HepG2 (cell line): Measurements from ENCODE around the gene RMRP. TPM values are rescaled to one million over a fixed set of nuclear protein-coding genes. Genes with fewer than 3 reads are reported as not detected.

ENCODE experiments used
- ELF3 ChIP-seq: IDR thresholded peaks from 2 replicates; pipeline ENCODE4 v1.6.1; 2016; ENCODE audit warnings: missing genetic modification reagents, missing compliant biosample characterization
- IRF2 ChIP-seq: IDR thresholded peaks from 2 replicates; pipeline ENCODE4 v1.6.1; 2018; ENCODE audit warnings: missing genetic modification reagents, missing compliant biosample characterization
- MED1 ChIP-seq: sonication (generic); formaldehyde crosslinking; IDR thresholded peaks from 2 replicates; pipeline ENCODE4 v1.4.0; 2020; ENCODE audit warnings: missing genetic modification reagents
- MYNN ChIP-seq: sonication (generic); formaldehyde crosslinking; IDR thresholded peaks from 2 replicates; pipeline ENCODE4 v1.4.0; 2020; ENCODE audit warnings: mild to moderate bottlenecking, low read depth, missing genetic modification reagents
- NFIB ChIP-seq: sonication (generic); formaldehyde crosslinking; IDR thresholded peaks from 2 replicates; pipeline ENCODE4 v1.9.0; 2021; ENCODE audit warnings: missing genetic modification reagents, mild to moderate bottlenecking, borderline replicate concordance
- NRL ChIP-seq: sonication (generic); formaldehyde crosslinking; IDR thresholded peaks from 2 replicates; pipeline ENCODE4 v1.5.0; 2020; ENCODE audit warnings: missing genetic modification reagents, mild to moderate bottlenecking, moderate library complexity, borderline replicate concordance
- PHF20 ChIP-seq: sonication (generic); formaldehyde crosslinking; IDR thresholded peaks from 2 replicates; pipeline ENCODE4 v1.5.0; 2020; ENCODE audit warnings: mild to moderate bottlenecking, missing genetic modification reagents
- PHF21A ChIP-seq: sonication (generic); formaldehyde crosslinking; IDR thresholded peaks from 2 replicates; pipeline ENCODE4 v1.5.0; 2020; ENCODE audit warnings: mild to moderate bottlenecking, missing genetic modification reagents
- PPARG ChIP-seq: conservative IDR thresholded peaks from 2 replicates; pipeline ENCODE4 v1.6.1; 2016; ENCODE audit warnings: missing biosample characterization, missing genetic modification reagents
- PRMT3 ChIP-seq: sonication (generic); formaldehyde crosslinking; IDR thresholded peaks from 2 replicates; pipeline ENCODE4 v1.8.1; 2022; ENCODE audit warnings: low read depth, mild to moderate bottlenecking, moderate library complexity, missing genetic modification reagents, borderline replicate concordance
- RBM22 ChIP-seq: fragments of 200-400 bp; formaldehyde crosslinking; optimal IDR thresholded peaks from 2 replicates; pipeline ENCODE3; 2017; ENCODE audit warnings: mild to moderate bottlenecking, low read length, moderate library complexity
- RFX5 ChIP-seq: IDR thresholded peaks from 2 replicates; pipeline ENCODE4 v1.6.1; 2011; ENCODE audit warnings: low read depth, low read length, improper control_type of control experiment
- THAP11 ChIP-seq: IDR thresholded peaks from 2 replicates; pipeline ENCODE4 v1.6.1; 2016; ENCODE audit warnings: missing biosample characterization, missing genetic modification reagents
- THYN1 ChIP-seq: sonication (generic); formaldehyde crosslinking; IDR thresholded peaks from 2 replicates; pipeline ENCODE4 v1.8.1; 2023; ENCODE audit warnings: low read depth, mild to moderate bottlenecking, moderate library complexity, missing genetic modification reagents, borderline replicate concordance
- ZNF557 ChIP-seq: sonication (generic); formaldehyde crosslinking; IDR thresholded peaks from 2 replicates; pipeline ENCODE4 v1.4.0; 2020; ENCODE audit warnings: missing genetic modification reagents
- ZNF747 ChIP-seq: sonication (generic); formaldehyde crosslinking; IDR thresholded peaks from 2 replicates; pipeline ENCODE4 v1.8.1; 2023; ENCODE audit warnings: missing genetic modification reagents, mild to moderate bottlenecking, borderline replicate concordance
- ZSCAN9 ChIP-seq: IDR thresholded peaks from 2 replicates; pipeline ENCODE4 v1.6.1; 2016; ENCODE audit warnings: borderline replicate concordance
- polyA plus RNA-seq, 8 experiments: library from polyadenylated mRNA; depleted of rRNA in 3 of 8; stranded (reverse) in 7 of 8; unstranded in 1 of 8; fragments of >200 nt; fragmentation: Illumina TruSeq in 4 of 8; extraction: Trizol in 4 of 8; gene quantifications; 2 replicates each; pipeline versions ENCODE4 v1.2.1 to v1.2.3, GENCODE V29; 2011 to 2016; ENCODE audit warnings: low read depth in 4 of 8, missing spikeins in 1 of 8, mixed read lengths in 1 of 8; ENCODE audit not compliant: insufficient read depth in 1 of 8
- total RNA-seq, 5 experiments: library from RNA; depleted of rRNA; stranded (reverse); fragments of >200 nt; fragmentation: Illumina TruSeq; extraction: Trizol; gene quantifications; 2 replicates each; pipeline ENCODE4 v1.2.3, GENCODE V29; 2016; ENCODE audit warnings: low read depth in 1 of 5
- TF ChIP-seq, protein P1 (sequence below): sonication (generic); formaldehyde crosslinking; IDR thresholded peaks from 2 replicates; pipeline ENCODE4 v1.8.0; 2022; ENCODE audit warnings: missing genetic modification reagents, low read depth, mild to moderate bottlenecking, borderline replicate concordance
- TF ChIP-seq, protein P2 (sequence below): sonication (generic); formaldehyde crosslinking; IDR thresholded peaks from 2 replicates; pipeline ENCODE4 v1.5.1; 2020; ENCODE audit warnings: missing genetic modification reagents, mild to moderate bottlenecking, borderline replicate concordance
- TF ChIP-seq, protein P3 (sequence below): sonication (generic); formaldehyde crosslinking; IDR thresholded peaks from 2 replicates; pipeline ENCODE4 v1.4.0; 2020; ENCODE audit warnings: missing genetic modification reagents
- TF ChIP-seq, protein P4 (sequence below): sonication (generic); formaldehyde crosslinking; IDR thresholded peaks from 2 replicates; pipeline ENCODE4 v1.8.0; 2022; ENCODE audit warnings: missing genetic modification reagents, mild to moderate bottlenecking, inconsistent platforms, borderline replicate concordance

The RMRP gene
- total and polyA plus RNA-seq, 2 of the 13 experiments (the other 11 are each of a cell fraction or from before 2014, with no cell fraction given) = 51.4 to 4,025 TPM

DNA sequence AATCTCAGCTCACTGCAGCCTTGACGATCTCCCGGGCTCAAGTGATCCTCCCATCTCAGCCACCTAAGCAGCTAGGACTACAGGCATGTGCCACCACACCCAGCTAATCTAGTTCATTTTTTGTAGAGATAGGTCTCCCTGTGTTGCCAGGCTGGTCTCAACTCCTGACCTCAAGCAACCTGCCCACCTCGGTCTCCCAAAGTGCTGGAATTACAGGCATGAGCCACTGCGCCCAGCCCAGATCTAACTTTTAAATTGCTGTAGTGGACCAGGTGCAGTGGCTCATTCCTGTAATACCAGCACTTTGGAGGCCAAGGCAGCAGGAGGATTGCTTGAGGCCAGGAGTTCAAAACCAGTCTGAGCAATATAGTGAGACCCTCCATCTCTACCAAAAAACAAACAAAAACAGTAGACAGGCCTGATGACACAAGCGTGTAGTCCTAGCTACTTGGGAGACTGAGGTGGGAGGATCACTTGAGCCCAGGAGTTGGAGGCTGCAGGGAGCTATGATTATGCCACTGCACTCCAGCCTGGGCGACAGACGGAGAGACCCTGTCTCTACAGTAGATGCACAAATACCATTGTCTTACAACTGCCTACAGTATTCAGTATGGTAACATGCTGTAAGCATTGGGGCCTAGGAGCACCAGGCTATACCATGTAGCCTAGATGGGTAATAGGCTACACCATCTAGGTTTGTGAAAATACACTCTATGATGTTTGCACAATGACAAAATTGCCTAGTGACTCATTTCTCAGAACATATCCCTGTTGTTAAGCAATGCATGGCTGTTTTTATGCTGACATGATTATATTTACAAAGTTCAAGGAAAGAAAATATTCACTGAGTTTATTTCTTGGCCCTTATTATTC, 5.6 kb downstream of the RMRP start (continued):
- TF ChIP-seq ZNF747 (CRISPR knock-in tag) = no peak
- TF ChIP-seq RBM22 = no peak
- no peak for TF ChIP-seq THYN1
- TF ChIP-seq, protein P1, sequence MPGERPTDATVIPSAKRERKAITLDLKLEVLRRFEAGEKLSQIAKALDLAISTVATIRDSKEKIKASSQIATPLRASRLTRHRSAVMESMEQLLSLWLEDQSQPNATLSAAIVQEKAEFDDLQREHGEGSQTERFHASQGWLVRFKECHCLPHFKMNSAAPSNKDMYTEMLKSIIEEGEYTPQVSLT (CRISPR knock-in tag) = no peak
- TF ChIP-seq MED1 (CRISPR knock-in tag) = peak; percentile 44; the same call in 1 of the 2 replicates
- peak; percentile 59; the same call in 1 of the 2 replicates for TF ChIP-seq THAP11
- no peak for TF ChIP-seq PRMT3
- TF ChIP-seq, protein P2, sequence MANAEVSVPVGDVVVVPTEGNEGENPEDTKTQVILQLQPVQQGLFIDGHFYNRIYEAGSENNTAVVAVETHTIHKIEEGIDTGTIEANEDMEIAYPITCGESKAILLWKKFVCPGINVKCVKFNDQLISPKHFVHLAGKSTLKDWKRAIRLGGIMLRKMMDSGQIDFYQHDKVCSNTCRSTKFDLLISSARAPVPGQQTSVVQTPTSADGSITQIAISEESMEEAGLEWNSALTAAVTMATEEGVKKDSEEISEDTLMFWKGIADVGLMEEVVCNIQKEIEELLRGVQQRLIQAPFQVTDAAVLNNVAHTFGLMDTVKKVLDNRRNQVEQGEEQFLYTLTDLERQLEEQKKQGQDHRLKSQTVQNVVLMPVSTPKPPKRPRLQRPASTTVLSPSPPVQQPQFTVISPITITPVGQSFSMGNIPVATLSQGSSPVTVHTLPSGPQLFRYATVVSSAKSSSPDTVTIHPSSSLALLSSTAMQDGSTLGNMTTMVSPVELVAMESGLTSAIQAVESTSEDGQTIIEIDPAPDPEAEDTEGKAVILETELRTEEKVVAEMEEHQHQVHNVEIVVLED (CRISPR knock-in tag) = no peak
- TF ChIP-seq, protein P3, sequence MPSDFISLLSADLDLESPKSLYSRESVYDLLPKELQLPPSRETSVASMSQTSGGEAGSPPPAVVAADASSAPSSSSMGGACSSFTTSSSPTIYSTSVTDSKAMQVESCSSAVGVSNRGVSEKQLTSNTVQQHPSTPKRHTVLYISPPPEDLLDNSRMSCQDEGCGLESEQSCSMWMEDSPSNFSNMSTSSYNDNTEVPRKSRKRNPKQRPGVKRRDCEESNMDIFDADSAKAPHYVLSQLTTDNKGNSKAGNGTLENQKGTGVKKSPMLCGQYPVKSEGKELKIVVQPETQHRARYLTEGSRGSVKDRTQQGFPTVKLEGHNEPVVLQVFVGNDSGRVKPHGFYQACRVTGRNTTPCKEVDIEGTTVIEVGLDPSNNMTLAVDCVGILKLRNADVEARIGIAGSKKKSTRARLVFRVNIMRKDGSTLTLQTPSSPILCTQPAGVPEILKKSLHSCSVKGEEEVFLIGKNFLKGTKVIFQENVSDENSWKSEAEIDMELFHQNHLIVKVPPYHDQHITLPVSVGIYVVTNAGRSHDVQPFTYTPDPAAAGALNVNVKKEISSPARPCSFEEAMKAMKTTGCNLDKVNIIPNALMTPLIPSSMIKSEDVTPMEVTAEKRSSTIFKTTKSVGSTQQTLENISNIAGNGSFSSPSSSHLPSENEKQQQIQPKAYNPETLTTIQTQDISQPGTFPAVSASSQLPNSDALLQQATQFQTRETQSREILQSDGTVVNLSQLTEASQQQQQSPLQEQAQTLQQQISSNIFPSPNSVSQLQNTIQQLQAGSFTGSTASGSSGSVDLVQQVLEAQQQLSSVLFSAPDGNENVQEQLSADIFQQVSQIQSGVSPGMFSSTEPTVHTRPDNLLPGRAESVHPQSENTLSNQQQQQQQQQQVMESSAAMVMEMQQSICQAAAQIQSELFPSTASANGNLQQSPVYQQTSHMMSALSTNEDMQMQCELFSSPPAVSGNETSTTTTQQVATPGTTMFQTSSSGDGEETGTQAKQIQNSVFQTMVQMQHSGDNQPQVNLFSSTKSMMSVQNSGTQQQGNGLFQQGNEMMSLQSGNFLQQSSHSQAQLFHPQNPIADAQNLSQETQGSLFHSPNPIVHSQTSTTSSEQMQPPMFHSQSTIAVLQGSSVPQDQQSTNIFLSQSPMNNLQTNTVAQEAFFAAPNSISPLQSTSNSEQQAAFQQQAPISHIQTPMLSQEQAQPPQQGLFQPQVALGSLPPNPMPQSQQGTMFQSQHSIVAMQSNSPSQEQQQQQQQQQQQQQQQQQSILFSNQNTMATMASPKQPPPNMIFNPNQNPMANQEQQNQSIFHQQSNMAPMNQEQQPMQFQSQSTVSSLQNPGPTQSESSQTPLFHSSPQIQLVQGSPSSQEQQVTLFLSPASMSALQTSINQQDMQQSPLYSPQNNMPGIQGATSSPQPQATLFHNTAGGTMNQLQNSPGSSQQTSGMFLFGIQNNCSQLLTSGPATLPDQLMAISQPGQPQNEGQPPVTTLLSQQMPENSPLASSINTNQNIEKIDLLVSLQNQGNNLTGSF (CRISPR knock-in tag) = no peak
- TF ChIP-seq PHF20 (CRISPR knock-in tag) = no peak
- TF ChIP-seq RFX5 = 0 out of 2 replicates have a peak, but pooled peaks have one; percentile 40
- no peak for TF ChIP-seq ZNF557
- TF ChIP-seq IRF2 (CRISPR knock-in tag) = peak; percentile 44; the same call in 1 of the 2 replicates
- TF ChIP-seq, protein P4, sequence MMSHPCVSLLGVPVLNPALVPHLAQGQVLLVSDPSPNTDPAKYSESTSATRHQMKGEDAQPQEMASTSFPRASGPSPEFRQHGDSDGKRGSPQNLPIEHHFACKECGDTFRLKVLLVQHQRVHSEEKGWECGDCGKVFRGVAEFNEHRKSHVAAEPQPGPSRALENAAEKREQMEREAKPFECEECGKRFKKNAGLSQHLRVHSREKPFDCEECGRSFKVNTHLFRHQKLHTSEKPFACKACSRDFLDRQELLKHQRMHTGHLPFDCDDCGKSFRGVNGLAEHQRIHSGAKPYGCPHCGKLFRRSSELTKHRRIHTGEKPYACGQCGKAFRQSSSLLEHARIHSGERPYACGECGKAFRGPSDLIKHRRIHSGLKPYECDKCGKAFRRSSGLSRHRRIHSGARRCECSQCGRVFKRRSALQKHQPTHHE (CRISPR knock-in tag) = no peak
- no peak for TF ChIP-seq PHF21A
- TF ChIP-seq ELF3 (CRISPR knock-in tag) = peak; percentile 55
- TF ChIP-seq MYNN (CRISPR knock-in tag) = no peak
- TF ChIP-seq NRL (CRISPR knock-in tag) = no peak
- TF ChIP-seq NFIB (CRISPR knock-in tag) = no peak
- TF ChIP-seq ZSCAN9 (CRISPR knock-in tag) = no peak
- 0 out of 2 replicates have a peak, but pooled peaks have one; percentile 51 for TF ChIP-seq PPARG
